Neutrophil (primary cell): ENCODE results near the gene FIGNL1.
"Not testable (repeated sequence)": the region's sequence is repeated elsewhere in the genome, so short reads cannot be mapped to it uniquely, and the experiment has no call there.

ENCODE experiments used
- H3K27ac ChIP-seq: fragments of 200-600 bp; sonication (generic); 2 replicates; pipeline ENCODE4 v1.5.1; 2016; ENCODE audit warnings: mild to moderate bottlenecking, moderate library complexity
- H3K27me3 ChIP-seq: fragments of 200-600 bp; sonication (generic); 2 replicates; pipeline ENCODE4 v1.6.0; 2016; ENCODE audit warnings: mild to moderate bottlenecking
- H3K36me3 ChIP-seq: fragments of 200-600 bp; sonication (generic); 2 replicates; pipeline ENCODE4 v1.5.1; 2017
- H3K4me1 ChIP-seq, 2 experiments: fragments of 200-600 bp in 1 of 2; sonication (generic) in 1 of 2; 1 replicate in 1 of 2; 2 replicates in 1 of 2; pipeline versions ENCODE4 v1.5.1 to v1.6.1; 2013 to 2016; ENCODE audit warnings: low read depth in 1 of 2, low read length in 1 of 2, mild to moderate bottlenecking in 1 of 2, moderate library complexity in 1 of 2; ENCODE audit not compliant: control insufficient read depth in 1 of 2, insufficient read depth in 1 of 2
- H3K4me3 ChIP-seq, 2 experiments: fragments of 200-600 bp in 1 of 2; sonication (generic) in 1 of 2; 1 replicate in 1 of 2; 2 replicates in 1 of 2; pipeline ENCODE4 v1.5.1; 2013 to 2016; ENCODE audit warnings: low read depth in 1 of 2, low read length in 1 of 2, mild to moderate bottlenecking in 1 of 2, moderate library complexity in 1 of 2
- H3K9me3 ChIP-seq: fragments of 200-600 bp; sonication (generic); 2 replicates; pipeline ENCODE4 v1.5.1; 2016
- TF ChIP-seq, protein P1 (sequence below): fragments of 200-600 bp; sonication (generic); IDR thresholded peaks from 2 replicates; pipeline ENCODE4 v1.5.1; 2016; ENCODE audit warnings: antibody characterized with exemption

FIGNL1 gene

DNA sequence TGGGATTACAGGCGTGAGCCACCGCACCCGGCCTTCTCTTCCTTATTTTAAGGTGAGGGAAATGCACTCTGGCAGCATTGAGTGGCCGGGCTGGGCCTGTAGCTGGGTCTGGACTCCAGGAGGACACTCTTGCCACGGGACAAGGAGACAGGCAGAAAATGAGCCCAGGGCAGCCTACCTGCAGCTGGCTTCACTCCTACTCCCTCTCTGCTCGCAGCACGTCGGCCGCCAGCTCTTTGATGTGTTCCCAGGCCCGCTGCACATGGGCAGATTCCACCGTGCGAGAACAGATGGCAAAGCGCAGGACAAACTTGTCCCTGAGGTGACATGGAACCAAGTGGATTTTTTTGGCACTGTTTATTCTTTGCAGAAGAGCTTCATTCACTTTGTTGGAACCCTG lies 12.9 kb upstream of the FIGNL1 start:
- Histone ChIP-seq H3K27me3 (no peaks in the 10 kb centered on the region), H3K4me3 (no peak overlapping the region), H3K36me3 (no peaks in the 10 kb centered on the region), H3K4me1 (peaks cover 4 to 5% of the 10 kb centered on the region in 2 experiments), H3K27ac (no peak overlapping the region), H3K9me3 (no peaks in the 10 kb centered on the region)
- TF ChIP-seq, protein P1, sequence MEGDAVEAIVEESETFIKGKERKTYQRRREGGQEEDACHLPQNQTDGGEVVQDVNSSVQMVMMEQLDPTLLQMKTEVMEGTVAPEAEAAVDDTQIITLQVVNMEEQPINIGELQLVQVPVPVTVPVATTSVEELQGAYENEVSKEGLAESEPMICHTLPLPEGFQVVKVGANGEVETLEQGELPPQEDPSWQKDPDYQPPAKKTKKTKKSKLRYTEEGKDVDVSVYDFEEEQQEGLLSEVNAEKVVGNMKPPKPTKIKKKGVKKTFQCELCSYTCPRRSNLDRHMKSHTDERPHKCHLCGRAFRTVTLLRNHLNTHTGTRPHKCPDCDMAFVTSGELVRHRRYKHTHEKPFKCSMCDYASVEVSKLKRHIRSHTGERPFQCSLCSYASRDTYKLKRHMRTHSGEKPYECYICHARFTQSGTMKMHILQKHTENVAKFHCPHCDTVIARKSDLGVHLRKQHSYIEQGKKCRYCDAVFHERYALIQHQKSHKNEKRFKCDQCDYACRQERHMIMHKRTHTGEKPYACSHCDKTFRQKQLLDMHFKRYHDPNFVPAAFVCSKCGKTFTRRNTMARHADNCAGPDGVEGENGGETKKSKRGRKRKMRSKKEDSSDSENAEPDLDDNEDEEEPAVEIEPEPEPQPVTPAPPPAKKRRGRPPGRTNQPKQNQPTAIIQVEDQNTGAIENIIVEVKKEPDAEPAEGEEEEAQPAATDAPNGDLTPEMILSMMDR, result no peak

- Histone ChIP-seq H3K4me1 (no peaks in the 10 kb centered on the region), H3K9me3 (no peaks in the 10 kb centered on the region), H3K4me3 (no peak overlapping the region), H3K27me3 (peaks cover 3% of the 10 kb centered on the region), H3K27ac (no peak overlapping the region), H3K36me3 (no peaks in the 10 kb centered on the region)
- TF ChIP-seq, protein P1, result no peak
Measured at GRCh38 chr7:50462361-50462760, 12.2 kb upstream of the FIGNL1 start.

- H3K27me3 ChIP-seq, result peaks cover 6% of the 10 kb centered on the region
- H3K9me3 ChIP-seq, result no peaks in the 10 kb centered on the region
- no peaks in the 10 kb centered on the region for H3K4me1 ChIP-seq
- TF ChIP-seq, protein P1, result no peak
- no peak overlapping the region for H3K27ac ChIP-seq
- H3K36me3 ChIP-seq, result no peaks in the 10 kb centered on the region
- no peak overlapping the region for H3K4me3 ChIP-seq
Measured at GRCh38 chr7:50461695-50462094, 11.5 kb upstream of the FIGNL1 start.

- not testable (repeated sequence) for H3K4me3 ChIP-seq, H3K4me1 ChIP-seq, H3K27ac ChIP-seq, H3K27me3 ChIP-seq, H3K36me3 ChIP-seq, H3K9me3 ChIP-seq
Measured at GRCh38 chr7:50459183-50459582, 9.0 kb upstream of the FIGNL1 start.

DNA sequence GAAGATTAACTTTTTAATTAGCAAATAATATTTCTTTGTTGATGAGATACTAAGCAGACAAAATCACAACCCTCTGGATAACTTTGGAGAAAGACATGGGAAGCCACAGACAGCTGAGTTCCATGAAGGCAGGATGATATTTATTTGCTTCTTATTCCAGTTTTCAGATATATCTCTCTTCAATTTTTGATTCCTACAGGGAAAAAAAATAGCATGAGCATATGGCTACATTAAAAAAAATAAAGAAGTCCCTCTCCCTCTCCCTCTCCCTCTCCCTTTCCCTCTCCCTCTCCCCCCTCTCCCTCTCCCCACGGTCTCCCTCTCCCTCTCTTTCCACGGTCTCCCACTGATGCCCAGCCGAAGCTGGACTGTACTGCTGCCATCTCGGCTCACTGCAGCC lies 8.5 kb upstream of the FIGNL1 start:
- not testable (repeated sequence) for H3K27me3 ChIP-seq, H3K4me1 ChIP-seq, H3K9me3 ChIP-seq, H3K36me3 ChIP-seq, H3K4me3 ChIP-seq, H3K27ac ChIP-seq

GRCh38 chr7:50456371-50457123 lies 6.4 kb upstream of the FIGNL1 start:
- Histone ChIP-seq H3K27ac (no peak overlapping the region), H3K4me1 (no peaks in the 10 kb centered on the region), H3K36me3 (no peaks in the 10 kb centered on the region), H3K27me3 (peaks cover 6% of the 10 kb centered on the region), H3K4me3 (no peak overlapping the region), H3K9me3 (no peaks in the 10 kb centered on the region)
- TF ChIP-seq, protein P1, result no peak
